Femur (tissue), 1 donor: ENCODE results near the gene CREG1.

ENCODE experiments used
- DNase-seq: peaks from one replicate; pipeline ENCODE4 v3.0.0-alpha.2; 2017

The CREG1 gene

DNA sequence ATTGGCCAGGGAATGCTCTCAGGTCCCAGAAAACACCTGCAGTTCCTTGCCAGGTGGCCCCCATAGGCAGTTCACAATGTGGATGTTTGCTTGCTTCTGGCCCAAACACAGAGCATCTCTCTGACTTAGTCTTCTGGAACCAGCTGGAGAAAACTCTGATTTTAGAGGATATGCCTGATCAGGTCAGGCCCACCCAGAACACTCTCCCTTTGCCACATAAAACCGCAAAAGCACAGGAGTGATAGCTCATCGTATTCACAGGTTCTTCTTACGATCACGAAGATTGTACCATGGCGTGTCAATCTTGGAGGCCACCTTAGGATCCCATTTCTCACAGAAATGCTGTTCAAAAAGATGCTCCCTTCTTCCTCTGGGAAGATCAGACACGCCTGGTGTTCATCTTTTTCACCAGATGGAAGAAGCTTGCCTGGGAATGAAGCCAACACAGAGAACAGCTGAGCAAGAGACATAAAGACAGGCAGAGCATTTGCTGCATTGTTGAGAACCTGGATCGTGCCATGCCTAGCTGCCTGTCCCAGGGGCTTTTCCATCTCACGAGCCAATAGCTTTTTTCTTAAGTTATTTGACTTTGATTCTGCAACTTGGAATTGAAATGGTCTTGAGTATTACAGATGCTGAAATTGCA lies 23.6 kb downstream of the CREG1 start:
- DNase-seq = peak; percentile 67

DNA sequence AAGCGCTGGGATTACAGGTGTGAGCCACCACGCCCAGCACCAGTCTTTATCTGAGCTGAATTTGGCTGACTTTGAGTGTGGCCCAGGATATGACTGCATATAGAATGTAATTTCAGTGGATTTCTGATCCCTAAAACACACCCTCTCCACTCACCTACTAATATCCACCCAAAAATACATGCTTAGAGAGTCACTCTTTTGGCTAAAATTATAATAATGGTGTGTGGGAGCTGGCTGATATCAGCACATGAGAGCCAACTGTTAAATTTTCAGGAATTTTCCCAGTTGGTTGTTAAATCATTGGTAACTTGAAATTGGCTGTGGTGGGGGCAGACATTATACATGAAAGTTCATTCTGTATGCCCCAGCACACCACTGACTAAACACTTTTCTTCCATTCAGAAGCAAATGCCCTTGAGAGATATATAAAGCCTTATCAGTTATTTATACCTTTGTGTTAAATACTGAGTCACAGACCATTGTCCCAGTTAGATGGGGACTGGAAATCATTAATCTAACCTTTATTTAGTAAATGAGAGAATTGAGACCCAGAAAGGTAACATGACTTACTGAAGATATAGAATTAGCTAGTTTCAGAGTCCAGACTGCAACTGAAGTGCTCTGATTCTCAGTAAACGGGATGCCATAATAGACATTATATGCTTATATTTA lies 25.4 kb downstream of the CREG1 start:
- DNase-seq = no peak

DNA sequence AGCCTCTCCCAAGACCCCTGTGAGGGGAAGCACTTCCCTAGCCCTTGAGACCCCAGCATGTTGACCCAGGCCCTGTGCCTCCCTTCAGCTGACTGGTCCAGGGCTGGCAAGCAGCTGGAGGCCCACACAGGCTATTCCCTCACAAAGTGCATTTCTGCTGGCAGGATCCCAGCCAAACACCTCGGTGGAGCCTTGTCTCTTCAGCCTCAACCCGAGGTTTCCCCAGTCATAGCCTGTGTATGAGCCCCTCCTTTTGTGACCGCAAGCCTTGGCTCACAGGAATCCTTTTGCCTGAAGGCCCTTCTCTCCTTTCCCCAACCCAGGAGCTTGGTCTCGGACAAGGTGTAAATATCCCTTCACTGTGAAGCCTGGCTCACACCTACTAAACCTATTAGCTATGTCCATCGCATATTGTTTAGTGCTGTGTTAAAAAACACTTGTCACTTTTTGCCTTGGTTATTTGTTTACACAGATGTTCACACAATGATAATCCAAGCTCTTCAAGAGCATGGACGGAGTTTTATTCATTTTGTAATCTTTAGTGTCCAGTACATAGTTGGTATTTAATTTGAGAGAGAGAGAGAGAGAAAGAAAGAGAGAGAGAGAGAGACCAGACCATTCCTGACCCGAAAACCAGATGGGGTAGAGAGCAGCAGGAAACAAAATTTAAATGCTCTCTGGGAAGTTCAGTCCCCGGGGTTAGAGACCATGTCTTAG lies 26.7 kb downstream of the CREG1 start:
- no peak for DNase-seq

DNA sequence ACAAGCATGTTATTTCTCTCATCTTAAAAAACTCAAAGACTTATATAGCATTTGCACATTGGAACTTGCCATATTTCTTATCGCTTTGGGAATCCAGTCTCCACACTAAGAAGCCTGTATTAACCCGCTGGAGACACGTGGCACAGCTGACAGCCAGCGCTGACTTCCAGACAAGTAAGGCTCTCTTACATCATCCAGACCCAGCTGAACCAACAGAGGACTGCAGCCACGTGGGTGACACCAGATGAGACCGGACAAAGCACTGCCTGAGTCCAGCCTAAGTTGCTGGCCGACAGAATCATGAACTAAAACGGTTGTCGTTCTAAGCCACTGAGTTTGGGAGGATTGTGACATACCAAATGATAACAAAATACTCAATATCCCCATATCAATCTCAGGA lies 28.9 kb downstream of the CREG1 start:
- DNase-seq = no peak

DNA sequence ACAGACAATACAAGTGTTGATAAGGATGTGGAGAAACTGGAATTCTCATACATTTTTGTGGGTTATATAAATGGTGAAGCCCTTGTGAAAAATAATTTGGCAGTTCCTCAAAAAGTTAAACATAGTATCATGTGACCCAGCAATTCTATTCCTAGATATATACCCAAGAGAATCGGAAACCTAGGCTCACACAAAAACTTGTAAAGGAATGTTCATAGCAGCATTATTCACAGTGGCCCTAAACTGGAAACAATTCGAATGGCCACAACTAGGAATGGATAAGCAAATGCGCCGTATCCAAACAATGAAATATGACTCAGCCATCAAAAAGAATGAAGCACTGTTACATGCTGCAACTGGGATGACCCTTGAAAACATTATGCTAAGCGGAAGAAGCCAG lies 31.3 kb downstream of the CREG1 start:
- no peak for DNase-seq

DNA sequence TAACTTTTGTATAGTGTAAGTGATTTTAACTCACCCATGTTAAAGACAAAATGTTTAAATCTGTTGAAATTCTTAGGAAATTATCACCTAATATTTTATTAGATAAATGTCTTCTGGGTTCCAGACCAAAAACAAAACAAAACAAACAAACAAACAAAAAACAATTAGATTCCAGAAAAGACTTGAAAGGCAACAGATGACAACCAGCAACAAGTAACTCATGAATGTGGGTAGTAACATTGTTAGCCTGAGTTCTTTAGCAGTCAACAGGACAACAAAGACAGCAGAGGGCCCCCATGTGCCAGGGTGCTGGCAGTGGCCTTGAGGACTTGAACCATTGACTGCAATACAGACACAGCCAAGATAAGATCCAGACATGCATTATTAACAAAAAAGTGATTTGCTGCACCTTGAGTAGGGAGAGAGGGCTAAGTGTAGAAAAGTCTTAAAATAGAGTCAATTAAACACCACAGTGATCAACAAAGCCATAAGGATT lies 32.8 kb downstream of the CREG1 start:
- no peak for DNase-seq

DNA sequence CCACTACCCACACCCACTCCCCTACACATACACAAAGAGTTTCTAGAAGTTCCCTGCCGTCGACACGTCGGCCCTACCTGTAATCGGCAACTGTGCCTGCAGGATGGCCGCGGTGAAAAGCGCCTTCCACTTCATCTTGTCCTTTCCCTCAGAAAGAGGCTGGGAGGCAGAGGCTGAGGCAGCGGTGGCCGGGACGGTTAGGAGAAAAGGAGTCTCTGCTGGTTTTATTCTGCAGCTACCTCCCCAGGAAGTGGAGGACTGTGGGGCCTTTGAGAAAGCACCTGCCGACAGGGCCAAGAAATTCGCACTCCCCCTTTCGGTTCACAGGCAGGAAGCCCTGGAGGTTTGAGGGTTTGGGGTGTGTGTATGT lies 35.2 kb downstream of the CREG1 start, which contains the start of gene CD247:
Gene CD247 (minus strand): TSS at position 199 of the 370 bp plus-strand sequence. CDS start 64 bp downstream, at position 135.
- DNase-seq = no peak

DNA sequence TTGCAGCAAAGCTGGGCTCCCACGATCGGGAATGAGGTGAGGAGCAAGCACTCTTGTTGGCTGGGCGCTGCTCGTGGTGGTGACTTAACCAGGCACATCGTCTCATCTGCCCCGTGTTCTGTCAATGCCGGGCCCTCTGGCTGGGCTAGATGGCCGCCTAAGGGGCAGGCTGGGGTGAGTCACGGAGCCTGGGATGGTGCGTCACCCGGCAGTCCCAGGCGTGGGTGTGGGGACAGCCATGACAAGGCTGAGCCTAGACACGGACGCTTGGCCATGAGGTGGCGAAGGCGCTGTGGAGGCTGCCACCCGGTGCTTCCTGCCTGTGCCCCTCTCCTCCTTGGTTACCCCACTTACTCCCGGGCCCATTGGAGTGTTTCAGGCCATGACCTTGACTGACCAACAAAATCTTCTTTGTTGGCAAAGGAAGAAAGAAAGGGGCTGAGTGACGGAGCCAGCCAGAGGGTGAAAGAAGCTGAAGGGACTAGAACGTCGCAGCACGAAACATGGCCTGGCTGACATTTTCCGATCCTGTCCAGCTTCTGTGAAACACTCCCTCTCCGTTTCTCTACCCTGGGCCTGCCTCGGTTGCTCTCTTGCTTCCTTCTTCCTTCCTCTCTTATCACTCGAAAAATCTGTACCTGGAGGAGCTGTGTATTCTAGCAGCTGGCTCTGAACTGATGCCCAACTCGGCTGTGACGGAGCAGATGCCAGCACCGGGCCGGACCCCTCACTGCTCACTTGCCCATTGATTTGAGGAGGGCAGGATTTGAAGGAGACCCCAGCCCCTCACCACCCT lies 35.8 kb downstream of the CREG1 start:
- DNase-seq = no peak

DNA sequence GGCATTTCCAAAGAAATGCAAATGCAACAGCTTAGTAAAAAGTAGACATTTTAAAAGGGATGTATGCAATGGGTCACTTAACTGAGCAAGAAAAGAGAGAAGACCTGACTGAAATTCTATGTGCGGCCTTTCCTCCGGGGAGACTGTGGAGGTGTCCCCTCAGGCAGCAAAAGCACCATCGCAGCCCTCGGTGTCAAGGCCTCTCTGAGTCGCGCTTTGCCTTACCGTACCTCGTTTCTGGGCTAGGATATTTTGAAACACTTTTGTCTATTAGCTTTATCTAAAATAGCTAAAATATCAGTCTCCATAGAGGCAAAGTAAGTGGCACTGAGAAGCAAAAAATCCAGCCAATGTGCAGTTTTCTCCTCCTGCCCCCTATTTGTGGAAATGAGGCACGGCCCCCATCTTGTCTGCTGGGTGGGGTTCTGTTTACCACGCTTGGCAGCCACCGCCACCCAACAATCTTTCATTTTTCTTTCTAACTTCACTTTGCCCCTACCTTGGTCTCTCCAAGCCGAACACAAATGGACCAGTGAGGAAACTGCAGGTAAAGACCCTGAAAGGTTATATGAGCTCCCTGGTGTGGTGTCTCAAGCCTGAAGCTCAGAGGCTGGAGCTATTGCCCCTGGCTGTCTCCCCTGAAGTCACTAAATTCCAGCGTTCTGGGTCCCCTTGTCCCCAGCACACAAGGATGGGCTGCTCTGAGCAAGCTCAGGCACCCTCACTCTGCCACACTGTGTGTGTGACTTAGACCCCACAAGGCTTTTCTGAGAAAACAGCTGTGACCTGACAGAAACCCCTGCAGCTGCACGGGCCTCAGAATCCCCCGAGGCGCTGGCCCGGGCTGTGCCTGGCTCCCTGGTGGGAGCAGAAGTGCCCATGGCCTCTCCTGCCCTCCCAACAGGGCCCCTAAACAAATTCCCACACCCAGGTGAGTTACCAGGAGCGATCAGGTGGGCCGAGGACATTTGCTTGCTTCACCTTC lies 36.9 kb downstream of the CREG1 start:
- DNase-seq = no peak

DNA sequence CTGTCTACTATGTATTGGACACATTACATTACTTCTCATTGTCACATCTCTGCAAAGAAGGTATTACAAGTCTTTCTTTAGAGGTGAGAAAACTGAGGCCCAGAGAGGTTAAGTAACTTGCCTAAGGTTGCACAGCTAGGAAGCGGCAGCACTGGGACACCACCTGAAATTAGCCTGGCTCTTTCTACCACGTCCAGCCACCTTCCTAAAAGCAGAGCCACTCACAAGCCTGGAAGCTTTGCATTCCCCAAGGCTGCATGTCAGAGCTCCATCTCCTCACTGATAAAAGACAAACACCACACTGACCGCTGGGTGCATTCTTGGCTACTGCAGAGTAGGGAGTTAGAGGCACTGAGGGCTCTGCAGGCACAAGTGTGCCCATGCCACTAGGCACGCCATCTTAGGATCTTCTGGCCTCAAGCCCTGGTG lies 37.7 kb downstream of the CREG1 start:
- no peak for DNase-seq

DNA sequence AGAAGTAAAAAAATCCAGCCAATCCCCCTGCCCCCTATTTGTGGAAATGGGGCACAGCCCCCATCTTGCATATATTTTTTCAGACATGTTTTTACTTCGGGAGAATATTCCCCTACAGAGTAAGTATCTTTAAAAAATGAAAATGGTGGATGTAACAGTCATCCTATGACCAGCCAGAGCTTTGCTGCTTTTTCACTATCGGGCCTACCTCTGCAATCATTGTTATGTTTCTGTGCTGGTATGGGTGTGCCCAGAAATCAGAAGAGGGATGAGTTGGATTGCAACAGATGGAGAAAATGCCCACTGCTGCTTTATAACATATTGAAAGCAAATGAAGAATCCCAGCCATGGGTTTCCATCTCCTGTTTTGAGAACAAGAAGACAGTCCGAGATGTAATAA lies 38.1 kb downstream of the CREG1 start:
- no peak for DNase-seq

DNA sequence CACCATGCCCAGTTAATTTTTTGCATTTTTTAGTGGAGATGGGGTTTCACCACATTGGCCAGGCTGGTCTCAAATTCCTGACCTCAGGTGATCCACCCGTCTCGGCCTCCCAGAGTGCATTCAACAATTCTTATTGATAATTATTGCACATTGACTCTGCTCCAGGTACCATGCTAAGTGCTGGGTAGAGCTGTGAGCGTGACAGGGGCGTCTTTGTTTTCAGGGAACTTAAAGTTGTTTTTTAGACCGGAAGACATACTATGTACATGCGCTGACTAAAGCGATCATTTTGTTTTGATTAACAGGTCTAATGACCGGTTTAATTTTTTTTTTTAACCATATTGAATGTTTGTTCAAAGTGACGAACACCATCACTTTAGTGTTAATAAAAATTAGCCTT lies 39.3 kb downstream of the CREG1 start:
- DNase-seq = no peak

DNA sequence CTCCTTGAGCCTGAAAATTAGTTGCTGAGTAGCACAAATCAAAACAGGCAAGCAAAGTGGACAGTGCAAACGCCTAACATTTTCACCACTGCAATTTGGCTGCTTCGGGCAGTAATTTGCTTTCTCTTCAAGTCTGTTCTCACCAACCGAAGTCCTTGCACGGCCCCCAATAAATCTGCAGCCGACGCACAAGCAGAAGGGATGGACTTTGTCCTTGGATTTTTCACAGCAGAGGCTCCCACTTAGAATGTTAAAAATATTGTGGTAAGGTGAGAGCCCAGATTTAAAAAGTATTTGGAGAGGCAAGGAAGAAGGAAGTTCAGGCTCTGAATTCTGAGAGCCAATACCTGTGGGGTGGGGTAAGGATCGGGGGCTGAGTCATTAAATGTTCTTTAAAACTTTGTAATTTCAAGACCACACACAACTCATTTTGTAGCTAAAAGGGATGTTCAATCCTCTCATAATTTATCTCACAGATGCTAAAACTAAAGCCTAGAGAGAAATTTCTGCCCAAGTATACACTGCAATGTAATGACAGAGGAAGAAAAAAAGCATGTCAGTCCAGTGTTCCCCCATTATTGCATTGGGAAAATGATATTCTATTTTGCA lies 41.4 kb downstream of the CREG1 start:
- DNase-seq = no peak

DNA sequence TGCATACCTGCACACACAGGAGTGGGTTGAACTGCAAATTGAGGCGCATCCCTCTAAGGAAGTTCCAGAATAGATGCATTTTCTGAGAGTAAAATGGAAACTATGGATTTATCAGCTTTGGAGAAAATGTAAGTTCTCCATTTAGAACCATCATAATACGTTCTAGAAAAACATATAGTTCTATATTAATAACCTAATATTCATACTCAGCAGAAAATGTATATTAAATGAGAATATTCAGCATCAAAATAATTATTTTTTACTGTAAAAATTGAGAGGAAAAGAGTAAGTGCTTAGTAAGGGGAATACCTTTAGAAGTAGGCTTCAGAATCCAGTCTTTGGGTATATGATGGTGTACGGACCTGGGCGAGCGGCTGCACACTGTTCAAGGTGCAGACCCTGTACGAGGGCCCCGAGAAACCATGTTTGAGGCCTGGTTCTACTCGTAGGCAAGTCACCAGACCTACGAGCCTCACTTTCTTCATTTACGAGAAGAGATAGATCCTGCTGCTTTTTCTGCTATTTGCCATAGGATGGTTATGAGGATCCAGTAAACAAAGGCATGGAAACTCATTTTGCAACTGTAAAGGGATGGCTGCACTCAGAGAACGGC lies 42.1 kb downstream of the CREG1 start:
- DNase-seq = no peak

DNA sequence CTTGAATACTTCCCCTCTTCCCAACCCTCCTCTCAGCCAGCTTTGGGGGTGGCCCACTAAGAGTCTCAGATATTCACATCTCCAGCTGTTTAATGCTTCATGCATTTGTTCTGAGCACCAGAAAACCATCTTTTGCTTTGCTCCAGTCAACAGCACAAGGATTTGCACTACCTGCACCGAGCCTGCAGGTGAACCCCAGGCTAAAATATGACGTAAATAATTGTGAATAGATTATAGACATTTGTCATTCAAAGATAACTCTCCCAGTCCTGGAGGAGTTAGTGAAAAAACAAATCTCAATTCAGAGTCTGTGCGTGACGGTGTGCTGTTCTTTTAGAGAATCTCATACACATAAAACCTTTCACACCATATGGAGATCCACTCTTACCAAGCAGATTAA lies 42.7 kb downstream of the CREG1 start:
- no peak for DNase-seq

DNA sequence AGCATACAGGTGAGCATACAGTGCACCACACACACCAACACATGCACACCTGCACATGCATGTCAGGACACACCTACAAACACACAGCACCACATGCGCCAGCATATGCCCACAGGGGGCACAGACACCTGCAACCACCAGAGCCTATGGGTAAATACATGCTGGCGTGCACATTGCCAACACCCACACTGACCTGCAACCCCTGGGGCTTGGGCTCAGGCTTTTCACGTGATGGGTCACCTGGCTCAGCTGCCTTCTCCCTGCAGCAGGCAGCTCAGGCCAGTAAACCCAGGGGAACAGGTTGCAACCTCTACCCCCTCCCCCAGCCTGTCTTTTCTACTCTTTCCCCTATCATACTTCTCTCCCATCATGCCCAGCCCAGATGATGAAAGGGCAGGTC lies 43.3 kb downstream of the CREG1 start:
- DNase-seq = no peak

DNA sequence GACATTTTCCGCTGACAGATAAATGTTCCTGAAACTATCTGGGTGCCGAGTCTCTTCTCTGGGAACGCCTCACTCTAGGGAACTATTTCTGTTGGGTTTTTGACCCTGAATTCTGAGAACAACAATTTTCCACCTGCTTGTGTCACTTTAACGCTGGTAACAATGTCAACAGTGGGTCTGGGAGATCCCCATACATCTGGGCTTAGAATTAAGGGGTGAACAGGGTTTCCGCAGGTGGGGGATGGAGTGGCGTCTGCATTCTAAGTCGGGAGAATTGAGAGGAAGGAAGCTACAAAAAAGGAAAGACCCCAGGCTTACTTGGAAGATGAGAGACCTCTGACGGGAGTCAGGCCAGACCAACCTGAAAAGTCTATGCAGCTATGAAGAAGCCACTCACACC lies 44.0 kb downstream of the CREG1 start:
- DNase-seq = no peak

DNA sequence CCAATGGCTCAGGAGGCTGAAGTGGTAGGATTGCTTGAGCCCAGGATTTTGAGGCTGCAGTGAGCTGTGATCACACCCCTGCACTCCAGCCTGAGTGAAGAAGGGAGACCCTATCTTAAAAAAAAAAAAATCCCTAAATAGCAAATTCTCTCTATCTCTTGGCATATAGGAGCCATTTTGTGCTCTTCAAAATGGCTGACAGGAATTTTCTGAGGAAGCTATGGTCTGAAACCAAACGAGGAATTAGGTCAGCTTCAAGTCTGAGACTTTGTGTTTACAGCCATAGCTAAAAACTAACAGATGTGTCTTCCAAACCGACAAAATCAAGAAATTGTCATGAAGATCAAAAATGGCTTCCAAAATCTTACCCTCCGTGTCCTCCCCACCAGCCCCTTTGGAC lies 45.8 kb downstream of the CREG1 start:
- no peak for DNase-seq

DNA sequence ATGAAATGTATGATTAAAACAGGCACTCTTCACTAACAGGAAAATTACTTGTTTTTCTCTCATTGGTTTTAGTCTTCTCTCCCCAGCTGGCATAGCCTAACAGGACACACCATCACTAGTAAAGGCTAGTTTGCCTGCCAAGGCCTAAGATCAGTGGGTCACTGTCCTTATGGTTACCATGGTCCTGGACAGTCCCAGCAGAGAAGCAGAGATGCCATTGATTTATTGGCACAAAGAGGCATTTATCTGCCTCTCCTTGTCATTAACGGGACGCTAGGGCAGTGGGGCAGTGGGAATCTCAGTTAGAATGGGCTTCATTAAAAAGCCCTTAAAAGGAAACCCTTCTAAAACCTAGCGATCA lies 49.1 kb downstream of the CREG1 start:
- no peak for DNase-seq

DNA sequence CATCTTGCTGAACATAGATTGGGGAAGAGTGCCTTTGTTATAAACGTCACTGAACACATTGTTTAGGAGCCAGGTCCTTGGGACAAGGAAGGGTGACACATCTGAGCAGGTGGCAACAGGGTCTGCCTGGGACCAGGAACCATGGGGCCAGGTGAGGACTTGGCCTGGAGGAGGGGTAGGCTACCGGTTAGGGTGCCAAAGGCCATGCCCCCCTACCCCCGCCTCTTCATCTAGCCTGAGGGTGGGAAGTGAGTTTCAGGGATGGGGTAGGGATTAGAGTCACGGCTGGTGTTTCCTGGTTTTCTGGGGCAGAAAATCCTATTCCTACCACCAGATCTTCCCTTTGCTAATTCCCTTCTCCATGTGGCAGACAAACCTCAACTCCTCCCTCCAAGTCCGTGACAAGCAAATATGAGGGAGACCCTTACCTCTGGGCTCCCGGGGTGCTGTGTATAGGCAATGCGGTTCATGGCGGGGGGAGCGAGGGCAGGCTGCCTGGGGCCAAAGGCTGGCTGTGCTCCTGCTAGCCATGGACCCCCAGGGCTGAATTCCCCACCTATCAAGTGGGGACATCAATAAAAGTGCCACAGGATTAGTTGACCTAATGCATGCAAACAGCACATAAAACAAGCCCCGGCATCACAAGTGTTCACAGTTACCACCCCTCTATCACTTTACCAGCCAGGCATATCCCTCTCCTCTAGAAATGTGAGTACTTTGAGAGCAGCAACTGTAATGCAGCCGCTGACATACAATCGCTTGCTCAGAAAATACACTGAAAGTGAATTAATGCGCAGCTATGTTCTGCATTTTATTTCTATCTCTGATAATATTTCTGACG lies 49.7 kb downstream of the CREG1 start:
- no peak for DNase-seq
